Endothelial cell of umbilical vein (primary cell): Measurements from ENCODE around the gene ZNF488. TPM values are rescaled to one million over a fixed set of nuclear protein-coding genes. Genes with fewer than 3 reads are reported as not detected.

Experiments
- BruUV-seq: library from RNA; stranded (reverse); fragments of 400-500 nt; replicated peaks from 2 replicates; lab custom pipeline; 2021; lab: Mats Ljungman, UMichigan
- CTCF ChIA-PET: fragments of 300-600, 350-600 bp; sonication (Branson Sonifier 250); formaldehyde crosslinking; loops from one replicate; lab custom pipeline; 2021; ENCODE audit warnings: antibody characterized with exemption, inconsistent platforms; lab: Charles Lee
- POLR2A ChIA-PET: fragments of 300-600, 350-600 bp; sonication (Branson Sonifier 250); formaldehyde crosslinking; loops from one replicate; lab custom pipeline; 2021; ENCODE audit warnings: antibody characterized with exemption, inconsistent platforms; lab: Charles Lee
- DNase-seq: peaks from one replicate; pipeline ENCODE4 v3.0.0-alpha.2; 2011; ENCODE audit warnings: low read depth, low spot score
- FAIRE-seq: peaks from 2 replicates; lab custom pipeline; 2011; peaks lifted over from hg19 to GRCh38; lab: Jason Lieb, UNC
- H2AFZ ChIP-seq: 2 replicates; pipeline ENCODE4 v1.6.0; 2012; ENCODE audit warnings: low read depth, low read length, control low read depth, inconsistent platforms
- H3K27ac ChIP-seq: 2 replicates; pipeline ENCODE4 v1.5.1; 2011; ENCODE audit warnings: low read depth, mild to moderate bottlenecking, control low read depth, low read length, moderate library complexity; ENCODE audit not compliant: insufficient read depth
- H3K27me3 ChIP-seq, 2 experiments: 2 replicates each; pipeline versions ENCODE4 v1.6.0 to v1.6.1; 2011; ENCODE audit warnings: low read length in 2 of 2, mixed read lengths in 1 of 2; ENCODE audit not compliant: control insufficient read depth in 2 of 2, insufficient read depth in 2 of 2
- H3K36me3 ChIP-seq, 2 experiments: 2 replicates in 1 of 2; 3 replicates in 1 of 2; pipeline ENCODE4 v1.5.1; 2011; ENCODE audit warnings: low read length in 2 of 2, mild to moderate bottlenecking in 1 of 2, moderate library complexity in 1 of 2; ENCODE audit not compliant: control insufficient read depth in 2 of 2, insufficient read depth in 2 of 2; ENCODE audit errors: extremely low read depth in 1 of 2
- H3K4me1 ChIP-seq: 3 replicates; pipeline ENCODE4 v1.5.1; 2011; ENCODE audit warnings: mild to moderate bottlenecking, low read length; ENCODE audit not compliant: control insufficient read depth, insufficient read depth; ENCODE audit errors: extremely low read depth
- H3K4me2 ChIP-seq: 2 replicates; pipeline ENCODE4 v1.6.1; 2011; ENCODE audit warnings: low read length, control low read depth, mixed read lengths; ENCODE audit not compliant: insufficient read depth
- H3K4me3 ChIP-seq, 3 experiments: fragments of 200-600 bp in 1 of 3; sonication (generic), shearing (Covaris generic) in 1 of 3; replicated peaks in 1 of 3; 2 replicates each; pipeline ENCODE4 v1.5.1; 2011 to 2016; ENCODE audit warnings: control low read depth in 3 of 3, low read length in 3 of 3, mild to moderate bottlenecking in 2 of 3, inconsistent platforms in 1 of 3, low read depth in 1 of 3, moderate library complexity in 1 of 3; ENCODE audit not compliant: insufficient read depth in 1 of 3
- H3K79me2 ChIP-seq: 2 replicates; pipeline ENCODE4 v1.6.0; 2012; ENCODE audit warnings: low read length, inconsistent platforms; ENCODE audit not compliant: control insufficient read depth, insufficient read depth
- H3K9ac ChIP-seq: replicated peaks from 2 replicates; pipeline ENCODE3; 2011; ENCODE audit warnings: low read length, control low read depth; ENCODE audit not compliant: insufficient read depth; ENCODE audit errors: extremely low read depth
- H3K9me1 ChIP-seq: replicated peaks from 3 replicates; pipeline ENCODE4 v1.6.0; 2011; ENCODE audit warnings: mild to moderate bottlenecking, low read length; ENCODE audit not compliant: control insufficient read depth, insufficient read depth; ENCODE audit errors: extremely low read depth
- H3K9me3 ChIP-seq: replicated peaks from 2 replicates; pipeline ENCODE4 v1.5.1; 2012; ENCODE audit warnings: low read length, inconsistent platforms; ENCODE audit not compliant: control insufficient read depth, insufficient read depth
- H4K20me1 ChIP-seq: replicated peaks from 2 replicates; pipeline ENCODE3; 2011; ENCODE audit warnings: mild to moderate bottlenecking, low read length; ENCODE audit not compliant: control insufficient read depth, insufficient read depth; ENCODE audit errors: extremely low read depth
- EZH2 ChIP-seq: IDR thresholded peaks from 2 replicates; pipeline ENCODE4 v1.6.1; 2012; ENCODE audit warnings: borderline replicate concordance, low read depth, mild to moderate bottlenecking, moderate library complexity, low read length, inconsistent platforms; ENCODE audit not compliant: severe bottlenecking
- FOS ChIP-seq: IDR thresholded peaks from 2 replicates; pipeline ENCODE4 v1.6.1; 2011; ENCODE audit warnings: mild to moderate bottlenecking, low read length, moderate library complexity, borderline replicate concordance; ENCODE audit not compliant: insufficient read depth
- GATA2 ChIP-seq: IDR thresholded peaks from 2 replicates; pipeline ENCODE4 v1.7.0; 2011; ENCODE audit warnings: low read depth, mild to moderate bottlenecking, moderate library complexity, mixed read lengths, low read length; ENCODE audit not compliant: insufficient read length, insufficient read depth
- JUN ChIP-seq: IDR thresholded peaks from 2 replicates; pipeline ENCODE4 v1.6.1; 2011; ENCODE audit warnings: borderline replicate concordance, low read depth; ENCODE audit not compliant: insufficient read length, insufficient read depth
- MYC ChIP-seq: IDR thresholded peaks from one replicate; pipeline ENCODE4 v1.6.1; 2011; ENCODE audit warnings: mild to moderate bottlenecking, low read depth, low read length
- POLR2A ChIP-seq: IDR thresholded peaks from 2 replicates; pipeline ENCODE4 v1.6.1; 2012; ENCODE audit warnings: low read depth, mild to moderate bottlenecking, control low read depth, low read length
- POLR2AphosphoS5 ChIP-seq: IDR thresholded peaks from 2 replicates; pipeline ENCODE4 v1.6.1; 2012; ENCODE audit warnings: low read depth, mild to moderate bottlenecking, control low read depth, low read length, moderate library complexity; ENCODE audit not compliant: insufficient read depth
- dilution Hi-C: fragments of 300-500 bp; cut with MboI; formaldehyde crosslinking; loops from one replicate; pipeline ENCODE4 v1.15.0; 2019; ENCODE audit warnings: low sequenced_read_pairs; ENCODE audit not compliant: extremely low pct_ligation_motif_present
- intact Hi-C: fragments of 100-400 bp; cut with micrococcal nuclease; formaldehyde crosslinking; loops from one replicate; pipeline ENCODE4 v1.10.0; 2022
- polyA plus RNA-seq, 4 experiments: library from polyadenylated mRNA; depleted of rRNA in 3 of 4; stranded (reverse) in 3 of 4; unstranded in 1 of 4; fragments of >200 nt; gene quantifications; 2 replicates each; pipeline versions ENCODE4 v1.2.1 to v1.2.3, GENCODE V29; 2011 to 2012; ENCODE audit warnings: missing spikeins in 1 of 4
- total RNA-seq: library from RNA; stranded (reverse); gene quantifications from 2 replicates; pipeline ENCODE4 v1.2.3, GENCODE V29; 2021
- TF ChIP-seq, protein P1 (sequence below), 2 donors: IDR thresholded peaks; 1 replicate in 1 of 2; 2 replicates in 1 of 2; pipeline ENCODE4 v1.5.1; 2011; ENCODE audit warnings: low read length in 2 of 2, mild to moderate bottlenecking in 2 of 2, moderate library complexity in 2 of 2, control low read depth in 1 of 2, inconsistent platforms in 1 of 2, low read depth in 1 of 2; ENCODE audit not compliant: insufficient read depth in 1 of 2; ENCODE audit errors: extremely low read depth in 1 of 2
- TF ChIP-seq, protein P2 (sequence below): IDR thresholded peaks from 2 replicates; pipeline ENCODE4 v1.6.1; 2011; ENCODE audit not compliant: insufficient read depth, insufficient read length

Gene ZNF488
- total and polyA plus RNA-seq, 2 donors (not counting 3 experiments of a cell fraction or from before 2014, with no cell fraction given), result 0.21 to 0.38 TPM

DNA sequence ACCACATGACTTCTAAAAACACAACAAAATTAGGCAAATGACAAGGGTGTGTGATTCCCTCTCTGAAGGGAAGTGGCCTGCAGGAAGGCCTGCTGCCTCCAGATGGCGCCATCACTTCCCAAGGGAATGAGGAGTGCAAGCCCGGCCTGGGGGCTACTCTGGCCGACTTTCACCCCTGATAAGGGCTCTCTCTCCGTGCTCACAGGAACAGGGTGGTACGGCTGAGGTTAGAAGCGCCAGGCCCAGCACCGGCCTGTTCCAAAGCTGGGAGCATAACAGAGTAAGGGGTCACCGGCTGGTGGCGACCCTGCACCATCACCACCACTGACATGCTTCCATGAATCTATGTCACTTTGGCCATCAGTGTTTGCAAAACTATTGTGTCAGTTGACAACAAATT is 22.8 kb downstream of the ZNF488 start:
- DNase-seq (peak; percentile 45), FAIRE-seq (no peak)
- intact Hi-C loops (no loop called here), dilution Hi-C loops (no loop called here)
- Histone ChIP-seq H3K9ac (no peak overlapping the region), H3K4me1 (no peaks in the 10 kb centered on the region), H3K36me3 (no peaks in the 10 kb centered on the region), H3K9me1 (no peaks in the 10 kb centered on the region), H3K4me2 (no peak overlapping the region), H2AFZ (no peak overlapping the region), H3K9me3 (no peaks in the 10 kb centered on the region), H4K20me1 (no peaks in the 10 kb centered on the region), H3K79me2 (no peaks in the 10 kb centered on the region), H3K27ac (no peak overlapping the region), H3K4me3 (no peak overlapping the region), H3K27me3 (no peaks in the 10 kb centered on the region)
- ChIA-PET POLR2A (no interaction called here), CTCF (interaction anchor here (0.6 to 2.1 kb wide), 15 partner anchors 9 to 326 kb away, joined by 3 to 13 read pairs (median 3); partner anchors contain the start of gene ZNF488)
- BruUV-seq, result no TSS peak
- no peak for TF ChIP-seq FOS
- TF ChIP-seq JUN, result no peak
- TF ChIP-seq, protein P1, sequence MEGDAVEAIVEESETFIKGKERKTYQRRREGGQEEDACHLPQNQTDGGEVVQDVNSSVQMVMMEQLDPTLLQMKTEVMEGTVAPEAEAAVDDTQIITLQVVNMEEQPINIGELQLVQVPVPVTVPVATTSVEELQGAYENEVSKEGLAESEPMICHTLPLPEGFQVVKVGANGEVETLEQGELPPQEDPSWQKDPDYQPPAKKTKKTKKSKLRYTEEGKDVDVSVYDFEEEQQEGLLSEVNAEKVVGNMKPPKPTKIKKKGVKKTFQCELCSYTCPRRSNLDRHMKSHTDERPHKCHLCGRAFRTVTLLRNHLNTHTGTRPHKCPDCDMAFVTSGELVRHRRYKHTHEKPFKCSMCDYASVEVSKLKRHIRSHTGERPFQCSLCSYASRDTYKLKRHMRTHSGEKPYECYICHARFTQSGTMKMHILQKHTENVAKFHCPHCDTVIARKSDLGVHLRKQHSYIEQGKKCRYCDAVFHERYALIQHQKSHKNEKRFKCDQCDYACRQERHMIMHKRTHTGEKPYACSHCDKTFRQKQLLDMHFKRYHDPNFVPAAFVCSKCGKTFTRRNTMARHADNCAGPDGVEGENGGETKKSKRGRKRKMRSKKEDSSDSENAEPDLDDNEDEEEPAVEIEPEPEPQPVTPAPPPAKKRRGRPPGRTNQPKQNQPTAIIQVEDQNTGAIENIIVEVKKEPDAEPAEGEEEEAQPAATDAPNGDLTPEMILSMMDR (IDR thresholded peaks at IDR 0.05; ENCODE audit: extremely low read depth in 1 of 2, insufficient read depth in 1 of 2, low read depth in 1 of 2, low read length in 2 of 2), result peak; percentile 86

DNA sequence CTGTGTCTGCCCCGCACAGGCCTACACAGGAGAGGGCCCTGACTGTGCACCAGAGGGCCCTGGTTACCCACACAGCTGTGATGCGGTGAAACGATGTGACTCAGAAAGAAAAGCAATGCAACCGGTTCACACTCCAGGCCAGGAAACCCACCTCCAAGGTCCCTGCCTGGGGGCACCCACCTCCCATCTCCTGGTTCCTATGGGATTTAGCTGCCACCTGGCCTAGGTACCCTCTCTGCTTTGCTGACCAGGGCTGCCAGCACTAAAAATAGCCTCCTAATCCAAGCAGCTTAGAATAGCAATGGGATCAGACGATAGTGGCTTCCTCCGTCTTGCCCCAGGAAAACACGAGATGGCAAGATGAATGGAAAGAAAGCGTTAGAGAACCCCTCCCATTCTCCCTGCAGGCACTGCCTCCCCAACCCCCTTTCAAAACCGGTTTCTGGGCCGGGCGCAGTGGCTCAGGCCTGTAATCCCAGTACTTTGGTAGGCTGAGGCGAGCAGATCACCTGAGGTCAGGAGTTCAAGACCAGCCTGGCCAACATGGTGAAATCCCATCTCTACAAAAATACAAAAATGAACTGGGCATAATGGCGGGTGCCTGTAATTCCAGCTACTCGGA is 23.6 kb downstream of the ZNF488 start:
- Histone ChIP-seq H3K79me2 (no peaks in the 10 kb centered on the region), H3K36me3 (no peaks in the 10 kb centered on the region), H3K9ac (no peak overlapping the region), H3K4me2 (no peak overlapping the region), H4K20me1 (no peaks in the 10 kb centered on the region), H3K9me3 (no peaks in the 10 kb centered on the region), H3K27ac (no peak overlapping the region), H2AFZ (no peak overlapping the region), H3K9me1 (no peaks in the 10 kb centered on the region), H3K4me1 (no peaks in the 10 kb centered on the region), H3K27me3 (no peaks in the 10 kb centered on the region), H3K4me3 (no peak overlapping the region)
- ChIA-PET CTCF (interaction anchor here (0.8 to 2.1 kb wide), 5 partner anchors 9 to 20 kb away, joined by 3 to 10 read pairs (median 4); no protein-coding TSS in a partner anchor), POLR2A (no interaction called here)
- BruUV-seq, result no TSS peak
- intact Hi-C loops (no loop called here), dilution Hi-C loops (no loop called here)
- no peak for TF ChIP-seq EZH2
- TF ChIP-seq POLR2AphosphoS5, result no peak
- no peak for TF ChIP-seq POLR2A
- no peak for TF ChIP-seq GATA2
- TF ChIP-seq, protein P1 (IDR thresholded peaks at IDR 0.05; ENCODE audit: extremely low read depth in 1 of 2, insufficient read depth in 1 of 2, low read depth in 1 of 2, low read length in 2 of 2), result no peak
- TF ChIP-seq MYC, result no peak
- TF ChIP-seq, protein P2, sequence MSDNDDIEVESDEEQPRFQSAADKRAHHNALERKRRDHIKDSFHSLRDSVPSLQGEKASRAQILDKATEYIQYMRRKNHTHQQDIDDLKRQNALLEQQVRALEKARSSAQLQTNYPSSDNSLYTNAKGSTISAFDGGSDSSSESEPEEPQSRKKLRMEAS, result no peak
- TF ChIP-seq JUN, result no peak
- no peak for TF ChIP-seq FOS
- FAIRE-seq (no peak), DNase-seq (no peak)
